GM12865 (cell line): ENCODE results near the gene RAPGEF3.

Experiments
- DNase-seq: peaks from one replicate; pipeline ENCODE4 v3.0.0; 2010; ENCODE audit warnings: low read depth
- H3K4me3 ChIP-seq: 2 replicates; pipeline ENCODE4 v1.5.1; 2011; ENCODE audit warnings: mild to moderate bottlenecking, low read depth, low read length, control low read depth
- CTCF ChIP-seq: IDR thresholded peaks from 2 replicates; pipeline ENCODE4 v1.5.1; 2011; ENCODE audit warnings: low read length, control low read depth, low read depth, inconsistent platforms; ENCODE audit not compliant: insufficient read depth; ENCODE audit errors: missing control alignments

RAPGEF3 gene

GRCh38 chr12:47781479-47782371 is 23.0 kb upstream of the RAPGEF3 start:
- no peak for TF ChIP-seq CTCF
- DNase-seq = no peak
- no peak overlapping the region for H3K4me3 ChIP-seq

GRCh38 chr12:47779943-47780504 is 21.3 kb upstream of the RAPGEF3 start:
- no peak for DNase-seq
- no peak overlapping the region for H3K4me3 ChIP-seq
- TF ChIP-seq CTCF = no peak

GRCh38 chr12:47779301-47779942 is 20.7 kb upstream of the RAPGEF3 start:
- DNase-seq = peak; percentile 89
- H3K4me3 ChIP-seq = no peak overlapping the region
- peak; percentile 95 for TF ChIP-seq CTCF

- DNase-seq = no peak
- TF ChIP-seq CTCF = no peak
- H3K4me3 ChIP-seq = no peak overlapping the region
Measured at GRCh38 chr12:47778881-47779280, 20.2 kb upstream of the RAPGEF3 start.

- no peak for DNase-seq
- no peak for TF ChIP-seq CTCF
- H3K4me3 ChIP-seq = no peak overlapping the region
Measured at GRCh38 chr12:47777741-47778558, 19.3 kb upstream of the RAPGEF3 start.

GRCh38 chr12:47777151-47777550 is 18.5 kb upstream of the RAPGEF3 start:
- no peak for TF ChIP-seq CTCF
- H3K4me3 ChIP-seq = no peak overlapping the region
- DNase-seq = no peak
